NOMO-1 (cell line): ENCODE results near the gene PRR5L.

Source experiments
- DNase-seq, 2 experiments: peaks; one replicate each; lab custom pipeline; 2025; ENCODE audit not compliant: unreplicated experiment in 2 of 2; lab: John Stamatoyannopoulos, UW

Gene PRR5L

GRCh38 chr11:36427079-36427478 is 131.0 kb downstream of the PRR5L start:
- DNase-seq: no peak

- DNase-seq: no peak
Measured at GRCh38 chr11:36427876-36428275, 131.8 kb downstream of the PRR5L start.

GRCh38 chr11:36431429-36432092 is 135.5 kb downstream of the PRR5L start:
- DNase-seq: peak; percentile 23 to 57

GRCh38 chr11:36432093-36432469 is 136.0 kb downstream of the PRR5L start:
- DNase-seq: no peak

- no peak for DNase-seq
Measured at GRCh38 chr11:36432738-36433137, 136.7 kb downstream of the PRR5L start.

- no peak for DNase-seq
Measured at GRCh38 chr11:36436064-36436463, 140.0 kb downstream of the PRR5L start.

- DNase-seq: no peak
Measured at GRCh38 chr11:36436589-36436988, 140.5 kb downstream of the PRR5L start.

- DNase-seq: no peak
Measured at GRCh38 chr11:36437413-36437812, 141.3 kb downstream of the PRR5L start.

GRCh38 chr11:36438126-36438525 is 142.0 kb downstream of the PRR5L start:
- DNase-seq: no peak

GRCh38 chr11:36441610-36442208 is 145.6 kb downstream of the PRR5L start:
- DNase-seq: no peak

GRCh38 chr11:36443661-36444060 is 147.6 kb downstream of the PRR5L start:
- no peak for DNase-seq

GRCh38 chr11:36446135-36446534 is 150.0 kb downstream of the PRR5L start:
- no peak for DNase-seq

- no peak for DNase-seq
Measured at GRCh38 chr11:36447514-36447913, 151.4 kb downstream of the PRR5L start.

GRCh38 chr11:36447947-36448346 is 151.9 kb downstream of the PRR5L start:
- DNase-seq: no peak

GRCh38 chr11:36449561-36450096 is 153.5 kb downstream of the PRR5L start:
- DNase-seq: no peak

GRCh38 chr11:36450110-36450572 is 154.1 kb downstream of the PRR5L start:
- DNase-seq: peak in 1 of 2 experiments; percentile 26

- no peak for DNase-seq
Measured at GRCh38 chr11:36451045-36451444, 155.0 kb downstream of the PRR5L start.

GRCh38 chr11:36451681-36452080 is 155.6 kb downstream of the PRR5L start:
- no peak for DNase-seq

GRCh38 chr11:36452236-36452940 is 156.3 kb downstream of the PRR5L start:
- DNase-seq: peak in 1 of 2 experiments; percentile 19

GRCh38 chr11:36452961-36453360 is 156.9 kb downstream of the PRR5L start:
- no peak for DNase-seq

GRCh38 chr11:36453678-36454077 is 157.6 kb downstream of the PRR5L start:
- DNase-seq: peak; percentile 49 to 71

- no peak for DNase-seq
Measured at GRCh38 chr11:36454551-36454940, 158.5 kb downstream of the PRR5L start.
